Panc1 (cell line): ENCODE data around the gene CDH15.

ENCODE experiments used
- POLR2AphosphoS5 ChIP-seq: IDR thresholded peaks from 2 replicates; pipeline ENCODE4 v1.6.1; 2012; ENCODE audit warnings: mild to moderate bottlenecking, low read depth, low read length, moderate library complexity
- SIN3A ChIP-seq: IDR thresholded peaks from 2 replicates; pipeline ENCODE4 v1.6.1; 2012; ENCODE audit warnings: low read depth, mild to moderate bottlenecking, low read length, moderate library complexity, borderline replicate concordance; ENCODE audit not compliant: insufficient read depth
- TCF7L2 ChIP-seq: IDR thresholded peaks from 2 replicates; pipeline ENCODE4 v1.6.1; 2011; ENCODE audit warnings: mild to moderate bottlenecking, low read depth, low read length, inconsistent platforms
- TF ChIP-seq, protein P1 (sequence below): fragments of 450-650 bp; IDR thresholded peaks from 2 replicates; pipeline ENCODE4 v1.5.1; 2017; ENCODE audit warnings: mild to moderate bottlenecking
- TF ChIP-seq, protein P2 (sequence below), 2 experiments: IDR thresholded peaks; 2 replicates each; pipeline ENCODE4 v1.6.1; 2011 to 2012; ENCODE audit warnings: low read depth in 2 of 2, control low read depth in 1 of 2, low read length in 1 of 2, mild to moderate bottlenecking in 1 of 2, moderate library complexity in 1 of 2; ENCODE audit not compliant: insufficient read depth in 1 of 2

DNA sequence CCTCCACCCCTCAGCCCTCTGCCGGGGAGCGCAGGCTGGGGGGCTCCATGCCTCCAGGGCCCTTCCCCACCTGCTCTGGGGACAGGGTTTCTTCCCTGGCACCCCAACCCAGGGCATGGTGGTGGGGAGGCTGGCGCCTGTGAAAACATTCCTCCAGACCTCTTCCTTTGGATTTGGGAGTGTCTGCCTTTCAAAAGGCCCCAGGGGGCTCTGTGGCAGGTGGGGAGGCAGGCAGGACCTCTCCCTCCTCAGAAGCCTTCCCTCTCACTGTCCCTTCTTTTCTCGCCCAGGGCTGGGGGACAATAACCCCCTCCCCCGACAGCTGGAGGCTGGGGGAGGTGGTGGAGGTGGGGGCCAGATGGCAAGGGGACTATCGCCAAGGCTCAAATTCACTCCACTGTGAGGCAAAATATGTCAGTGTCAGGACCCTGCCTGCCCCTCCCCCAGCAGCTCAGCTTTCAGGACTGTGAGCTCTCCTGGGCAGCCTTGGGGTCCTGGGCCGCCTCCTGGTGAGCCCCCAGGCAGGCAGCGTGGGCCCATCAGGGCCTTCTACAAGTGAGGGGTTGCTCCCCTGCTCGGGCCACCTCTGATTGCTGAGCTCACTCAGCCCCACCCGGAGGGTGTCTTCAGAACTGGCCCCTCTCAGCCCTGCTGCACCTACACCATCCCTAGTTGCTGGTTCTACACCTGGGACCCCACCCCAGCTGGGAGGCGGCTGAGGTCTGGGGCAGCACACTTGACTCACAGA, 1.8 kb downstream of the CDH15 start:
- TF ChIP-seq, protein P1, sequence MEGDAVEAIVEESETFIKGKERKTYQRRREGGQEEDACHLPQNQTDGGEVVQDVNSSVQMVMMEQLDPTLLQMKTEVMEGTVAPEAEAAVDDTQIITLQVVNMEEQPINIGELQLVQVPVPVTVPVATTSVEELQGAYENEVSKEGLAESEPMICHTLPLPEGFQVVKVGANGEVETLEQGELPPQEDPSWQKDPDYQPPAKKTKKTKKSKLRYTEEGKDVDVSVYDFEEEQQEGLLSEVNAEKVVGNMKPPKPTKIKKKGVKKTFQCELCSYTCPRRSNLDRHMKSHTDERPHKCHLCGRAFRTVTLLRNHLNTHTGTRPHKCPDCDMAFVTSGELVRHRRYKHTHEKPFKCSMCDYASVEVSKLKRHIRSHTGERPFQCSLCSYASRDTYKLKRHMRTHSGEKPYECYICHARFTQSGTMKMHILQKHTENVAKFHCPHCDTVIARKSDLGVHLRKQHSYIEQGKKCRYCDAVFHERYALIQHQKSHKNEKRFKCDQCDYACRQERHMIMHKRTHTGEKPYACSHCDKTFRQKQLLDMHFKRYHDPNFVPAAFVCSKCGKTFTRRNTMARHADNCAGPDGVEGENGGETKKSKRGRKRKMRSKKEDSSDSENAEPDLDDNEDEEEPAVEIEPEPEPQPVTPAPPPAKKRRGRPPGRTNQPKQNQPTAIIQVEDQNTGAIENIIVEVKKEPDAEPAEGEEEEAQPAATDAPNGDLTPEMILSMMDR = no peak
- TF ChIP-seq POLR2AphosphoS5 (no peak), SIN3A (no peak), TCF7L2 (no peak)
- TF ChIP-seq, protein P2, sequence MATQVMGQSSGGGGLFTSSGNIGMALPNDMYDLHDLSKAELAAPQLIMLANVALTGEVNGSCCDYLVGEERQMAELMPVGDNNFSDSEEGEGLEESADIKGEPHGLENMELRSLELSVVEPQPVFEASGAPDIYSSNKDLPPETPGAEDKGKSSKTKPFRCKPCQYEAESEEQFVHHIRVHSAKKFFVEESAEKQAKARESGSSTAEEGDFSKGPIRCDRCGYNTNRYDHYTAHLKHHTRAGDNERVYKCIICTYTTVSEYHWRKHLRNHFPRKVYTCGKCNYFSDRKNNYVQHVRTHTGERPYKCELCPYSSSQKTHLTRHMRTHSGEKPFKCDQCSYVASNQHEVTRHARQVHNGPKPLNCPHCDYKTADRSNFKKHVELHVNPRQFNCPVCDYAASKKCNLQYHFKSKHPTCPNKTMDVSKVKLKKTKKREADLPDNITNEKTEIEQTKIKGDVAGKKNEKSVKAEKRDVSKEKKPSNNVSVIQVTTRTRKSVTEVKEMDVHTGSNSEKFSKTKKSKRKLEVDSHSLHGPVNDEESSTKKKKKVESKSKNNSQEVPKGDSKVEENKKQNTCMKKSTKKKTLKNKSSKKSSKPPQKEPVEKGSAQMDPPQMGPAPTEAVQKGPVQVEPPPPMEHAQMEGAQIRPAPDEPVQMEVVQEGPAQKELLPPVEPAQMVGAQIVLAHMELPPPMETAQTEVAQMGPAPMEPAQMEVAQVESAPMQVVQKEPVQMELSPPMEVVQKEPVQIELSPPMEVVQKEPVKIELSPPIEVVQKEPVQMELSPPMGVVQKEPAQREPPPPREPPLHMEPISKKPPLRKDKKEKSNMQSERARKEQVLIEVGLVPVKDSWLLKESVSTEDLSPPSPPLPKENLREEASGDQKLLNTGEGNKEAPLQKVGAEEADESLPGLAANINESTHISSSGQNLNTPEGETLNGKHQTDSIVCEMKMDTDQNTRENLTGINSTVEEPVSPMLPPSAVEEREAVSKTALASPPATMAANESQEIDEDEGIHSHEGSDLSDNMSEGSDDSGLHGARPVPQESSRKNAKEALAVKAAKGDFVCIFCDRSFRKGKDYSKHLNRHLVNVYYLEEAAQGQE (IDR thresholded peaks at IDR 0.05; ENCODE audit: insufficient read depth in 1 of 2, low read depth in 2 of 2, low read length in 1 of 2) = no peak
